T47D (cell line): ENCODE measurements around the gene MBTPS2.
"Not testable (repeated sequence)": the region's sequence is repeated elsewhere in the genome, so short reads cannot be mapped to it uniquely, and the experiment has no call there.

Experiments used
- DNase-seq, 2 experiments: peaks; one replicate each; pipeline versions ENCODE4 v3.0.0 to v3.0.0-alpha.2; 2011 to 2012; ENCODE audit warnings: low read depth in 1 of 2, low spot score in 1 of 2
- JUND ChIP-seq: IDR thresholded peaks from 2 replicates; pipeline ENCODE4 v1.6.1; 2012; ENCODE audit warnings: low read depth
- in situ Hi-C: cut with HindIII; loops from 2 replicates; pipeline ENCODE4 v1.10.0; 2016; ENCODE audit warnings: low sequenced_read_pairs, low pct_unique_long_range_greater_than_20kb

Gene MBTPS2

GRCh38 chrX:21831496-21831895, 7.9 kb upstream of the MBTPS2 start:
- no peak for DNase-seq
- in situ Hi-C loops = no loop called here
- TF ChIP-seq JUND = no peak

- DNase-seq = no peak
- TF ChIP-seq JUND = no peak
- in situ Hi-C loops = no loop called here
These were observed 2.4 kb upstream of the MBTPS2 start for GRCh38 chrX:21837056-21837455.

DNA sequence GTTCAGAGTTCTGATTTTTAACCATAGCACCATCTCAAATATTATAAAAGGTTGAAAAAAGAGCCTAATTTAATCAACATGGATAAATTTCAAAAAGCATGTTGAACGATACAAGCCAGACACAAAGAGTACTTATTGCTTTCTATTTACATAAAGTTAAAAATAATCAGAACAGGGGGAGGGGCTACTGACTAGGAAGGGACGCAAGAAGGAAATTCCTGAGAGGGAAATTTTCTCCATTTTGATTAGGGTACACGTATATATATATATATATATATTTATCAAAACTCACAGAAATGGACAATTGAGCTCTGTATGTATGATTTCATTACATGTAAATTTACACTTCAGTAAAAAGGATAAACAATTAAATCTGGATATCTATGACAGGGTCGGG, 482 bp upstream of the MBTPS2 start:
- in situ Hi-C loops = no loop called here
- no peak for DNase-seq

DNA sequence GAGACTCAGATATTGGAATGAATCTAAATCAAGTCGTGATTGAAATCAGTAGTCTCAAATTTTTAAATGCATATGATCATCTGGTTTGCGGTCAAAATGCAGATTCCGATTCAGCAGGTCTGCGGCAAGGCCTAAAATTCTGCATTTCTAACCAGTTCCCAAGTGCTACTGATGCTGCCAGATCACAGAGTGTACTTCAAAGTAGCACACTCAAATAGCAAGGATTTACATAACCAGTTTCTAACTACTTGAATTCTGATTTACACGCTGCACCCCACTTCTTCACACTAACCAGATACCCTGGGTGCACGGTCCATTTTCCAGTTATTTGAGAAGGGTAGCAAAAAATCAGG, 752 bp downstream of the MBTPS2 start:
- in situ Hi-C loops = no loop called here
- TF ChIP-seq JUND = no peak
- DNase-seq = no peak

More for the DNA sequence above, 482 bp upstream of the MBTPS2 start:
- no peak for TF ChIP-seq JUND

- no peak for DNase-seq
- in situ Hi-C loops = no loop called here
- TF ChIP-seq JUND = no peak
These were observed 3.8 kb downstream of the MBTPS2 start for GRCh38 chrX:21843179-21843578.

DNA sequence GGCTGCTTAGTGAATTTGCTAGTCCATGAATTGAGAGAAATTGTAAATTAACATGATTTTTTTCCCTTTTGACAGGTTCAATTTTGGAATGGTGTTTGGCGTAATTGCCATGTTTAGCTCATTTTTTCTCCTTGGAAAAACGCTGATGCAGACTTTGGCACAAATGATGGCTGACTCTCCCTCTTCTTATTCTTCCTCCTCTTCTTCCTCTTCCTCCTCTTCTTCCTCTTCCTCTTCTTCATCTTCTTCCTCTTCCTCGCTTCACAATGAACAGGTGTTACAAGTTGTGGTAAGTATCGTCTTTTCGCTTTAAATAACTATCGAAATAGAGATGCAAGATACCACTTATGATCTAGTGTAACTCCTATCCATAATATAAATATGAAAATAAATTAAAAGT, 5.7 kb downstream of the MBTPS2 start:
- no peak for DNase-seq
- in situ Hi-C loops = no loop called here
- no peak for TF ChIP-seq JUND

DNA sequence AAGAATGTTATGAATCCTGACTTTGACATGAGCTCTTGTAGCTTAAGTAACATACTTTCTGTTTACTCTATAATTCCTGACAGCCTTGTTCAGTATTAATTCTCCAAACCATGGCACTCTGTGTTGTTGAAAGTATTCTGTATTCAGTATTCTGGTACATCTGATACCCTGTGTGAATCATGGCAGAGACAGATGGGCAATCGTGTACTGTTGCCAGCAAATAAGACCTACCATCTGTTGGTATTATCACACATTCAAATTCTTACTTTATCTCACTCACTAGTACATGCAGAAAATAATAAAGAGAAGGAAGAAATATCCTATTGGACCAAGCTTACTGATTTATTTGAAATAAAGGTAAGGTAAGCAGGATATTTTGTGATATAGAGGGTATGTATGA, 7.9 kb downstream of the MBTPS2 start:
- in situ Hi-C loops = no loop called here
- no peak for DNase-seq
- no peak for TF ChIP-seq JUND

- no peak for DNase-seq
- TF ChIP-seq JUND = no peak
- in situ Hi-C loops = no loop called here
These were observed 14.2 kb downstream of the MBTPS2 start for GRCh38 chrX:21853578-21853977.

- TF ChIP-seq JUND = no peak
- in situ Hi-C loops = no loop called here
- no peak for DNase-seq
These were observed 16.6 kb downstream of the MBTPS2 start, which contains the start of gene YY2 for GRCh38 chrX:21855937-21856415. TSS of gene YY2 (plus strand) at chrX:21855987. CDS start at chrX:21856485, 498 bp downstream.

- no peak for DNase-seq
- TF ChIP-seq JUND = no peak
- in situ Hi-C loops = no loop called here
These were observed 17.1 kb downstream of the MBTPS2 start for GRCh38 chrX:21856504-21856903.

DNA sequence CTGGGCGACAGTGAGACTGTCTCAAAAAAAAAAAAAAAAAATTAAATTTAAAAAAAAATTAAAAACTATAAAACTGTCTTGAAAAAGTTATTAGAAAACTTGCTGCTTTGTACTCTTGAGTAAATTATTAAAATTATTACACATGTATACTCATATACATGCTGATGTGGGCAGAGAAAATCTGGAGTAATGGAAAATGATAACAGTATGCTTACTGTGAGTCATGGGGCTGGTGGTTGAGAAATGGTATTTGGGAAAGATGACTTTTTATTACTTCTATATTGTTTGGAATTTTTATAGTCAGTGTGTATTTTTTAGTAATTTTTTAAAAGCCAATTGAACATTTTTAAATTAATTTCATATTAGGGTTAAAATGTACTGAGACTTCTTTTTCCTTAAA, 23.8 kb downstream of the MBTPS2 start:
- TF ChIP-seq JUND = no peak
- in situ Hi-C loops = no loop called here
- DNase-seq = no peak

DNA sequence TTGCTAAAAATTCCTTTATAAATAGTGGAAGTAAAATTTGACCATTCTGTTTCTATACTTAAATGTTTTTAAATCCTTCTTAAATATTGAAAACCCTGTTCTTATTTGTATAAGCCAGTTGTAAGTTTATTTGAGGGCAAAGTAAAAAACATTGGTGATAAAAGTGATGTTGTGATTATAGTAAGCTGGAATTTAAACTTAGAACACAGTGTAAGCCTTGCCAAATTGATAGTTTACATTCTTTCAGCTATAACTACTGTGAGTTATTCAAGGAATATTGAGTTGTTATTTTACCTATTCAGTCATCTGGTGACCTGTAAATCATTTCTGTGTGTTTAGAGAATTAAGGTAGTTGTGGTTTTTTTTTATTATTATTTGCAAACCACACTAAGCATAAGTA, 26.0 kb downstream of the MBTPS2 start:
- TF ChIP-seq JUND = no peak
- no peak for DNase-seq
- in situ Hi-C loops = no loop called here

- TF ChIP-seq JUND = no peak
- DNase-seq = no peak
- in situ Hi-C loops = no loop called here
These were observed 31.1 kb downstream of the MBTPS2 start for GRCh38 chrX:21870494-21870893.

- TF ChIP-seq JUND = no peak
- no peak for DNase-seq
- in situ Hi-C loops = no loop called here
These were observed 33.8 kb downstream of the MBTPS2 start for GRCh38 chrX:21873063-21873775.

DNA sequence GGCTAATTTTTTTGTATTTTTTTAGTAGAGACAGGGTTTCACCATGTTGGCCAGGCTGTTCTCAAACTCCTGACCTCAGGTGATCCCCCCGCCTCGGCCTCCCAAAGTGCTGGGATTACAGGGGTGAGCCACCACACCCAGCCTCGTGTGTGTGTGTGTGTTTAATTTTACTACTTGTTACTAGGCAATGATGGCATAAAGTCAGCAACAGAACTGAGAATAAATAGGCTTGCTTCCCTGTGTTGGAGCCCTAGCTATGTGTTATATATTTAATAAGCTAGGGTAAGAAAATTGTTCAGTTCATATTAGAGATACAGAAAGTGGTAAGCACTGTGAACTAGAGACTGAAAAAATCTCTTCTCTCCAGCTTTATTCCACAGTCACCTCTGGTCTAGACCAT, 34.8 kb downstream of the MBTPS2 start:
- DNase-seq = not testable (repeated sequence)

More for the DNA sequence above, 34.8 kb downstream of the MBTPS2 start:
- in situ Hi-C loops = not testable (repeated sequence)
